SK-N-SH (cell line): ENCODE measurements around the gene GPX5. TPM values are rescaled to one million over a fixed set of nuclear protein-coding genes. Genes with fewer than 3 reads are reported as not detected.
A peak's percentile ranks its signal among the peaks of the same experiment; 100 is the strongest.

Source experiments
- CTCF ChIA-PET: fragments of 300-600, 350-600 bp; formaldehyde crosslinking; extraction: SDS; loops from one replicate; lab custom pipeline; 2021; lab: Yijun Ruan, JAX
- POLR2A ChIA-PET: fragments of 350-600 bp; sonication (Branson Sonifier 250); formaldehyde crosslinking; extraction: SDS; loops from one replicate; lab custom pipeline; 2020; ENCODE audit warnings: antibody characterized with exemption, inconsistent platforms; lab: Yijun Ruan, JAX
- DNase-seq: peaks from one replicate; pipeline ENCODE4 v3.0.0; 2012
- H2AFZ ChIP-seq: fragments of 200-600 bp; sonication (generic); 2 replicates; pipeline ENCODE4 v1.8.1; 2016; ENCODE audit warnings: antibody characterized with exemption, mild to moderate bottlenecking, low read depth
- H3F3A ChIP-seq: fragments of 200-600 bp; sonication (generic); replicated peaks from 2 replicates; pipeline ENCODE3; 2016; ENCODE audit warnings: antibody characterized with exemption, mild to moderate bottlenecking; ENCODE audit not compliant: insufficient read depth
- H3K27ac ChIP-seq, 2 experiments: fragments of 200-500 bp in 1 of 2; fragments of 200-600 bp in 1 of 2; sonication (Bioruptor generic) in 1 of 2; sonication (generic), shearing (Covaris generic) in 1 of 2; 2 replicates each; pipeline versions ENCODE4 v1.5.1 to v1.6.1; 2014 to 2016; ENCODE audit warnings: low read depth in 2 of 2, inconsistent platforms in 1 of 2, low read length in 1 of 2, mild to moderate bottlenecking in 1 of 2, mixed read lengths in 1 of 2
- H3K27me3 ChIP-seq: fragments of 200-600 bp; sonication (generic), shearing (Covaris generic); 2 replicates; pipeline ENCODE4 v1.6.1; 2016; ENCODE audit warnings: mixed run types; ENCODE audit not compliant: insufficient read depth
- H3K36me3 ChIP-seq, 2 experiments: fragments of 200-500 bp in 1 of 2; fragments of 200-600 bp in 1 of 2; sonication (Bioruptor generic) in 1 of 2; sonication (generic) in 1 of 2; replicated peaks in 1 of 2; 2 replicates each; pipeline versions ENCODE3 to v1.5.1; 2014 to 2016; ENCODE audit warnings: low read length in 1 of 2, mild to moderate bottlenecking in 1 of 2; ENCODE audit not compliant: insufficient read depth in 2 of 2, control insufficient read depth in 1 of 2
- H3K4me1 ChIP-seq, 2 experiments: fragments of 200-500 bp in 1 of 2; fragments of 200-600 bp in 1 of 2; sonication (Bioruptor generic) in 1 of 2; sonication (generic), shearing (Covaris generic) in 1 of 2; 2 replicates each; pipeline versions ENCODE4 v1.5.1 to v1.6.1; 2014 to 2016; ENCODE audit warnings: low read depth in 1 of 2, low read length in 1 of 2, mixed run types in 1 of 2; ENCODE audit not compliant: insufficient read depth in 2 of 2, control insufficient read depth in 1 of 2
- H3K4me2 ChIP-seq: fragments of 200-600 bp; sonication (generic), shearing (Covaris generic); 2 replicates; pipeline ENCODE4 v1.6.1; 2017; ENCODE audit warnings: mixed run types
- H3K4me3 ChIP-seq, 2 experiments: fragments of 200-500 bp in 1 of 2; fragments of 200-600 bp in 1 of 2; sonication (Bioruptor generic) in 1 of 2; sonication (generic), shearing (Covaris generic) in 1 of 2; 2 replicates each; pipeline versions ENCODE4 v1.5.1 to v1.8.1; 2014 to 2016; ENCODE audit warnings: low read depth in 2 of 2, inconsistent platforms in 1 of 2, low read length in 1 of 2, mild to moderate bottlenecking in 1 of 2, mixed read lengths in 1 of 2, moderate library complexity in 1 of 2
- H3K79me2 ChIP-seq: fragments of 200-600 bp; sonication (generic); 2 replicates; pipeline ENCODE4 v1.8.1; 2017; ENCODE audit warnings: mild to moderate bottlenecking; ENCODE audit not compliant: insufficient read depth
- H3K9ac ChIP-seq: fragments of 200-600 bp; sonication (generic); 2 replicates; pipeline ENCODE4 v1.6.1; 2017; ENCODE audit warnings: mixed run types
- H3K9me2 ChIP-seq: fragments of 200-600 bp; sonication (generic); 2 replicates; pipeline ENCODE4 v1.6.1; 2017; ENCODE audit warnings: mixed run types
- H3K9me3 ChIP-seq: fragments of 200-600 bp; sonication (generic); 2 replicates; pipeline ENCODE4 v1.6.1; 2017; ENCODE audit warnings: mixed run types, mild to moderate bottlenecking, moderate library complexity
- H4K20me1 ChIP-seq: fragments of 200-600 bp; sonication (generic); 2 replicates; pipeline ENCODE4 v1.6.1; 2017; ENCODE audit warnings: mild to moderate bottlenecking, mixed run types; ENCODE audit not compliant: insufficient read depth
- ELF1 ChIP-seq: IDR thresholded peaks from 2 replicates; pipeline ENCODE4 v1.4.0; 2012
- EP300 ChIP-seq, 2 experiments: IDR thresholded peaks; 2 replicates each; pipeline versions ENCODE4 v1.4.0 to v1.6.1; 2012; ENCODE audit warnings: borderline replicate concordance in 1 of 2, low read depth in 1 of 2, low read length in 1 of 2
- EZH2phosphoT487 ChIP-seq: fragments of 200-600 bp; sonication (generic); IDR thresholded peaks from 2 replicates; pipeline ENCODE4 v1.6.1; 2017; ENCODE audit warnings: low read depth, mixed run types, mild to moderate bottlenecking, antibody characterized with exemption, moderate library complexity, borderline replicate concordance
- FOSL2 ChIP-seq: IDR thresholded peaks from 2 replicates; pipeline ENCODE4 v1.4.0; 2012; ENCODE audit warnings: low read depth, mild to moderate bottlenecking, moderate library complexity, borderline replicate concordance
- FOXM1 ChIP-seq: IDR thresholded peaks from 2 replicates; pipeline ENCODE4 v1.4.0; 2012; ENCODE audit warnings: low read depth, mild to moderate bottlenecking
- IRF3 ChIP-seq: fragments of 150-350 bp; IDR thresholded peaks from 2 replicates; pipeline ENCODE4 v1.6.1; 2016; ENCODE audit warnings: mild to moderate bottlenecking, low read depth, low read length
- JUND ChIP-seq: IDR thresholded peaks from 2 replicates; pipeline ENCODE4 v1.4.0; 2012
- MAX ChIP-seq: IDR thresholded peaks from 2 replicates; pipeline ENCODE4 v1.4.0; 2012; ENCODE audit warnings: low read depth
- NRF1 ChIP-seq: IDR thresholded peaks from 2 replicates; pipeline ENCODE4 v1.6.1; 2012; ENCODE audit warnings: low read depth, mild to moderate bottlenecking, low read length
- PBX3 ChIP-seq: IDR thresholded peaks from 2 replicates; pipeline ENCODE4; 2012
- POLR2AphosphoS5 ChIP-seq: IDR thresholded peaks from 2 replicates; pipeline ENCODE4 v1.6.1; 2012; ENCODE audit warnings: low read depth, low read length
- RAD21 ChIP-seq: IDR thresholded peaks from 2 replicates; pipeline ENCODE4 v1.6.1; 2012; ENCODE audit warnings: mild to moderate bottlenecking, low read length
- RXRA ChIP-seq: IDR thresholded peaks from 2 replicates; pipeline ENCODE4 v1.4.0; 2012; ENCODE audit warnings: low read depth, mild to moderate bottlenecking, borderline replicate concordance
- SIN3A ChIP-seq: IDR thresholded peaks from 2 replicates; pipeline ENCODE4 v1.6.1; 2012; ENCODE audit warnings: low read depth, mild to moderate bottlenecking, low read length, moderate library complexity, borderline replicate concordance
- TCF12 ChIP-seq: IDR thresholded peaks from 2 replicates; pipeline ENCODE4 v1.4.0; 2012
- TEAD4 ChIP-seq: IDR thresholded peaks from 2 replicates; pipeline ENCODE4 v1.4.0; 2012; ENCODE audit warnings: mild to moderate bottlenecking, borderline replicate concordance; ENCODE audit not compliant: insufficient read depth
- YY1 ChIP-seq: IDR thresholded peaks from 2 replicates; pipeline ENCODE4 v1.4.0; 2012; ENCODE audit warnings: low read depth, mild to moderate bottlenecking
- ZBTB33 ChIP-seq: IDR thresholded peaks from 2 replicates; pipeline ENCODE4 v1.4.0; 2012; ENCODE audit warnings: low read depth, borderline replicate concordance
- WGBS: methylation state at CpG from one replicate; pipeline ENCODE4 v1.1.6; 2017; ENCODE audit warnings: low lambda C conversion rate; 5-methylcytosine and 5-hydroxymethylcytosine counted together
- polyA plus RNA-seq, 3 experiments: library from polyadenylated mRNA; depleted of rRNA; stranded (reverse); fragments of >200 nt; gene quantifications; 2 replicates each; pipeline ENCODE4 v1.2.3, GENCODE V29; 2012
- TF ChIP-seq, protein P1 (sequence below): IDR thresholded peaks from 2 replicates; pipeline ENCODE4 v1.6.1; 2012; ENCODE audit warnings: mild to moderate bottlenecking, low read depth, low read length, moderate library complexity
- TF ChIP-seq, protein P2 (sequence below): IDR thresholded peaks from 2 replicates; pipeline ENCODE4 v1.4.0; 2012; ENCODE audit warnings: low read depth, borderline replicate concordance
- TF ChIP-seq, protein P3 (sequence below): fragments of 150-350 bp; IDR thresholded peaks from 2 replicates; pipeline ENCODE4 v1.6.1; 2017; ENCODE audit warnings: antibody characterized with exemption, low read length, low read depth, borderline replicate concordance

The GPX5 gene
- polyA plus RNA-seq, 1 of the 3 experiments (the other 2 are of a cell fraction) = not detected

GRCh38 chr6:28489366-28490204 lies 36.1 kb upstream of the GPX5 start:
- ChIA-PET CTCF (interaction anchor here (0.6 to 1.4 kb wide), 4 partner anchors 15 to 134 kb away, joined by 3 to 4 read pairs (median 3); no protein-coding TSS in a partner anchor), POLR2A (no interaction called here)
- H3K9me2 ChIP-seq = no peaks in the 10 kb centered on the region
- peak overlapping the region; percentile 53 for H3K9ac ChIP-seq
- no peaks in the 10 kb centered on the region for H3K9me3 ChIP-seq
- DNase-seq = peak; percentile 64
- H3K36me3 ChIP-seq = no peaks in the 10 kb centered on the region
- H4K20me1 ChIP-seq = no peaks in the 10 kb centered on the region
- H3K79me2 ChIP-seq = no peaks in the 10 kb centered on the region
- no peaks in the 10 kb centered on the region; a peak in 2 of 4 replicates for H3K4me1 ChIP-seq
- peaks cover 8% of the 10 kb centered on the region; the same call in 1 of the 2 replicates for H3K27me3 ChIP-seq
- WGBS = 3% methylated on average over 36 of the region's 40 CpGs
- peak overlapping the region; percentile 75 for H3K4me2 ChIP-seq
- H2AFZ ChIP-seq = peak overlapping the region; percentile 90
- H3K4me3 ChIP-seq = peak overlapping the region; percentile 58 to 70
- no peak overlapping the region; a peak in 1 of 4 replicates for H3K27ac ChIP-seq
- H3F3A ChIP-seq = peaks cover 5% of the 10 kb centered on the region
- no peak for TF ChIP-seq EP300 (IDR thresholded peaks at IDR 0.05; ENCODE audit: borderline replicate concordance in 1 of 2, low read depth in 1 of 2, low read length in 1 of 2)
- TF ChIP-seq IRF3 = no peak
- TF ChIP-seq RXRA = no peak
- no peak for TF ChIP-seq JUND
- TF ChIP-seq FOSL2 = no peak
- TF ChIP-seq POLR2AphosphoS5 = no peak
- TF ChIP-seq ZBTB33 = no peak
- TF ChIP-seq MAX = peak; percentile 17; the same call in 1 of the 2 replicates
- TF ChIP-seq, protein P1, sequence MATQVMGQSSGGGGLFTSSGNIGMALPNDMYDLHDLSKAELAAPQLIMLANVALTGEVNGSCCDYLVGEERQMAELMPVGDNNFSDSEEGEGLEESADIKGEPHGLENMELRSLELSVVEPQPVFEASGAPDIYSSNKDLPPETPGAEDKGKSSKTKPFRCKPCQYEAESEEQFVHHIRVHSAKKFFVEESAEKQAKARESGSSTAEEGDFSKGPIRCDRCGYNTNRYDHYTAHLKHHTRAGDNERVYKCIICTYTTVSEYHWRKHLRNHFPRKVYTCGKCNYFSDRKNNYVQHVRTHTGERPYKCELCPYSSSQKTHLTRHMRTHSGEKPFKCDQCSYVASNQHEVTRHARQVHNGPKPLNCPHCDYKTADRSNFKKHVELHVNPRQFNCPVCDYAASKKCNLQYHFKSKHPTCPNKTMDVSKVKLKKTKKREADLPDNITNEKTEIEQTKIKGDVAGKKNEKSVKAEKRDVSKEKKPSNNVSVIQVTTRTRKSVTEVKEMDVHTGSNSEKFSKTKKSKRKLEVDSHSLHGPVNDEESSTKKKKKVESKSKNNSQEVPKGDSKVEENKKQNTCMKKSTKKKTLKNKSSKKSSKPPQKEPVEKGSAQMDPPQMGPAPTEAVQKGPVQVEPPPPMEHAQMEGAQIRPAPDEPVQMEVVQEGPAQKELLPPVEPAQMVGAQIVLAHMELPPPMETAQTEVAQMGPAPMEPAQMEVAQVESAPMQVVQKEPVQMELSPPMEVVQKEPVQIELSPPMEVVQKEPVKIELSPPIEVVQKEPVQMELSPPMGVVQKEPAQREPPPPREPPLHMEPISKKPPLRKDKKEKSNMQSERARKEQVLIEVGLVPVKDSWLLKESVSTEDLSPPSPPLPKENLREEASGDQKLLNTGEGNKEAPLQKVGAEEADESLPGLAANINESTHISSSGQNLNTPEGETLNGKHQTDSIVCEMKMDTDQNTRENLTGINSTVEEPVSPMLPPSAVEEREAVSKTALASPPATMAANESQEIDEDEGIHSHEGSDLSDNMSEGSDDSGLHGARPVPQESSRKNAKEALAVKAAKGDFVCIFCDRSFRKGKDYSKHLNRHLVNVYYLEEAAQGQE = no peak
- TF ChIP-seq EZH2phosphoT487 = no peak
- no peak for TF ChIP-seq TEAD4
- TF ChIP-seq RAD21 = no peak
- TF ChIP-seq, protein P2, sequence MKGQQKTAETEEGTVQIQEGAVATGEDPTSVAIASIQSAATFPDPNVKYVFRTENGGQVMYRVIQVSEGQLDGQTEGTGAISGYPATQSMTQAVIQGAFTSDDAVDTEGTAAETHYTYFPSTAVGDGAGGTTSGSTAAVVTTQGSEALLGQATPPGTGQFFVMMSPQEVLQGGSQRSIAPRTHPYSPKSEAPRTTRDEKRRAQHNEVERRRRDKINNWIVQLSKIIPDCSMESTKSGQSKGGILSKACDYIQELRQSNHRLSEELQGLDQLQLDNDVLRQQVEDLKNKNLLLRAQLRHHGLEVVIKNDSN = peak; percentile 88
- TF ChIP-seq ELF1 = no peak
- TF ChIP-seq, protein P3, sequence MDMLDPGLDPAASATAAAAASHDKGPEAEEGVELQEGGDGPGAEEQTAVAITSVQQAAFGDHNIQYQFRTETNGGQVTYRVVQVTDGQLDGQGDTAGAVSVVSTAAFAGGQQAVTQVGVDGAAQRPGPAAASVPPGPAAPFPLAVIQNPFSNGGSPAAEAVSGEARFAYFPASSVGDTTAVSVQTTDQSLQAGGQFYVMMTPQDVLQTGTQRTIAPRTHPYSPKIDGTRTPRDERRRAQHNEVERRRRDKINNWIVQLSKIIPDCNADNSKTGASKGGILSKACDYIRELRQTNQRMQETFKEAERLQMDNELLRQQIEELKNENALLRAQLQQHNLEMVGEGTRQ = no peak
- TF ChIP-seq YY1 = no peak
- no peak for TF ChIP-seq PBX3
- no peak for TF ChIP-seq FOXM1
- TF ChIP-seq TCF12 = no peak
- no peak for TF ChIP-seq SIN3A
- TF ChIP-seq NRF1 = no peak
